IPS-20b (cell line): ENCODE measurements around the gene IFNL3.
"Not testable (repeated sequence)": the region's sequence is repeated elsewhere in the genome, so short reads cannot be mapped to it uniquely, and the experiment has no call there.

Source experiments
- H3K27ac ChIP-seq: one replicate; pipeline ENCODE4 v1.5.1; 2013; ENCODE audit warnings: low read length
- H3K27me3 ChIP-seq: 2 replicates; pipeline ENCODE4 v1.6.1; 2013; ENCODE audit warnings: mild to moderate bottlenecking, low read length, inconsistent platforms; ENCODE audit not compliant: insufficient read depth
- H3K36me3 ChIP-seq: 2 replicates; pipeline ENCODE4 v1.6.1; 2013; ENCODE audit warnings: low read depth, mild to moderate bottlenecking, inconsistent platforms, low read length, moderate library complexity; ENCODE audit not compliant: insufficient read depth
- H3K4me1 ChIP-seq: 2 replicates; pipeline ENCODE4 v1.6.1; 2013; ENCODE audit warnings: mild to moderate bottlenecking, control low read depth, inconsistent platforms, low read length, moderate library complexity; ENCODE audit not compliant: insufficient read depth
- H3K4me3 ChIP-seq: 2 replicates; pipeline ENCODE4 v1.5.1; 2013; ENCODE audit warnings: mild to moderate bottlenecking, low read length, inconsistent platforms
- H3K9ac ChIP-seq: 2 replicates; pipeline ENCODE4 v1.6.1; 2013; ENCODE audit warnings: low read depth, mild to moderate bottlenecking, inconsistent platforms, low read length, moderate library complexity
- H3K9me3 ChIP-seq: 2 replicates; pipeline ENCODE4 v1.6.1; 2013; ENCODE audit warnings: mild to moderate bottlenecking, low read depth, low read length, inconsistent platforms; ENCODE audit not compliant: insufficient read depth

IFNL3 gene

DNA sequence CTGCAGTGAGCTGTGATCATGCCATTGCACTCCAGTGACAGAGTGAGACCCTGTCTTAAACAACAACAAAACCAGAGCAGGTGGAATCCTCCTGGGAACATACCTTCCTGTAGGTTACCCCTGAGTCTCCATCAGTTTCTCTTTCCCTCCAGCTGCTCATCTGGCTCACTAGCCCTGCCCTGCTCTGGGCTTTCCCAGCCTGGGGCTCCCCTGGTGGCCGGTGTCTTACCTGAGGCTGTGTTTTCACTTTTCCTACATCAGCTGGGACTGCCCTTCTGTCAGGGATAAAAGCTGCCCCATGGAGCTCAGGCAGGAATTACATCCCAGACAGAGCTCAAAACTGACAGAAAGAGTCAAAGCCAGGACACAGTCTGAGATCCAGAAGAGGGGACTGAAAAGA is 23.3 kb upstream of the IFNL3 start, which contains the start of gene IFNL2:
IFNL2 (plus strand) TSS at position 312 of the 400 bp plus-strand sequence. CDS start 173 bp downstream, outside the sequence.
- not testable (repeated sequence) for H3K4me1 ChIP-seq, H3K9ac ChIP-seq, H3K36me3 ChIP-seq, H3K9me3 ChIP-seq, H3K4me3 ChIP-seq, H3K27ac ChIP-seq
- peaks cover 59% of the 10 kb centered on the region for H3K27me3 ChIP-seq

DNA sequence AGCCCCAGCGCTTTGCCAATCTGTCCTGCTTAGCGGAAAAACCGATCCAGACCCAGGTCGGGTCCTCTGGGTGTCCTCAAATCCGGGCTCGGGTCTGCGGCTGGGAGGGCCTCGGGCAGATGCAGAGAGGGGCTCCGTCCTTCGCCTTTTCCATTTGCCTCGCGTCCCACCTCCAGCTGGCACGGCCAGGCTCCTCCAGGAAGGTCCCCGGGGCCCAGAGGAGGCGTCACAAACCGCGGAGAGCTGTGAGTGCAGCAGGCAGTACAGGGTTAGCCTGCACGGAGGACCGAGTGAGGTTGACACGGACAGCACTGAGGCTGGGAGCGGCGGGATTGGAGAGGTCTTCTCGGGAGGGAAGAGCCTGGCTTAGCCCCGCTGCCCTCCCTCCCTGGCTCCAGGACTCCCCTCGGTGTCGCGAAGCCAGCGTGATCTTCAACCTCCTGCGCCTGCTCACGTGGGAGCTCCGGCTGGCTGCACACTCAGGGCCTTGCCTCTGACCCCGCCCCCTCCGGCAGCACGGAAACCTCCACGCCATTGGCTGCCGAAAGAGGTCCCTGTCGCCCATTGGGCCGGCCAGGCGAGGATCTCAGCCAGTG is 20.6 kb upstream of the IFNL3 start:
- H3K27ac ChIP-seq = no peak overlapping the region
- H3K4me3 ChIP-seq = peak overlapping the region; percentile 46; the same call in 1 of the 2 replicates
- H3K27me3 ChIP-seq = peaks cover 77% of the 10 kb centered on the region

DNA sequence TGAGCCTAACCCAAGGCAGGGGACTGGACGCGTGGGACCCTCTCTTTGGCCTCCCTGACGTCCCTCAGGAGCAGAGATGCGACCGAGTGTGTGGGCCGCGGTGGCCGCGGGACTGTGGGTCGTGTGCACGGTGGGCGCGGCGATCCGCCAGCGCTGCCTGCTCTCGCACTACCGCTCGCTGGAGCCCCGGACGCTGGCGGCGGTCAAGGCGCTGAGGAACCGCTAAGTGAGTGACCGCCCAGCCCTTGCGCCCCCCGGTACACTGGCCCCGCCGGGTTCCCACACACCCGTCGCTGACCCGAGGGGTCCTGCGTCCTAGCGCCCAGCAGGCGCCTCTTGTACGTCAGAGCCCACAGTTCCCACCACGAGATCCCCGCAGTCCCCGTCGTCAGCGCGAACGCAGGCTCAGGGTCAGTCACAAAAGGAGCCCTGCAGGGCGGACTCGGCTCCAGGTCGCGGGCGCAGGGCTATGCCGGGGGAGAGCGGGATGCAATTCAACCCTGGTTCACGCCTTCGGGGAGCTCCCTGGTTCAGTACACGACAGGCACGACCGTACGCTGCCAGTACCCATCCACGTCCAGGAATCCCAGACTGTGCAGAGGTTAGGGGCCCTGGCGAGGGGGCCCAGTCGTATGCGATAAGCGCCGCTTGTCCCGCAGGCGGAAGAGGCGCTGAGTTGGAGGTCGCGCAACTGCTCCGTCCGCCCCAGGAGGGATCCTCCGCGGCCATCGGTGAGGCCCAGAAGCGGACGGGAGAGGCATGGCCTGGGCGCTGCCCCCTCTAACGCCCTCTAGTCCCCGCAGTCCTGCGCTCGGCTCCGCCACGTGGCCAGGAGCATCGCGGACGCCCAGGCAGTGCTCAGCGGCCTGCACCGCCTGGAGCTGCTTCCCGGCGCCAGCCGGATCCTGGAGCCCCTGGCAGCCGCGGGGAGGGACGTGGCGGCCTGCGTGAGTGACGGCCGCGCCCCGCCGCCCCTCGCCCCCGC is 19.8 kb upstream of the IFNL3 start:
- Histone ChIP-seq H3K9ac (no peak overlapping the region), H3K27me3 (peaks cover 80% of the 10 kb centered on the region)

More for the DNA sequence above, 20.6 kb upstream of the IFNL3 start:
- Histone ChIP-seq H3K4me1 (no peaks in the 10 kb centered on the region), H3K36me3 (no peaks in the 10 kb centered on the region), H3K9ac (no peak overlapping the region), H3K9me3 (no peaks in the 10 kb centered on the region)

GRCh38 chr19:39263912-39264305 is 19.1 kb upstream of the IFNL3 start:
- Histone ChIP-seq H3K27ac (no peak overlapping the region), H3K36me3 (no peaks in the 10 kb centered on the region), H3K9me3 (no peaks in the 10 kb centered on the region), H3K9ac (no peak overlapping the region), H3K4me1 (no peaks in the 10 kb centered on the region), H3K27me3 (peaks cover 83% of the 10 kb centered on the region), H3K4me3 (peak overlapping the region; percentile 46; the same call in 1 of the 2 replicates)

More for the DNA sequence above, 19.8 kb upstream of the IFNL3 start:
- no peak overlapping the region for H3K27ac ChIP-seq
- H3K4me1 ChIP-seq = no peaks in the 10 kb centered on the region
- no peaks in the 10 kb centered on the region for H3K9me3 ChIP-seq
- H3K36me3 ChIP-seq = no peaks in the 10 kb centered on the region
- H3K4me3 ChIP-seq = peak overlapping the region; percentile 46; the same call in 1 of the 2 replicates

- Histone ChIP-seq H3K27me3 (peaks cover 80% of the 10 kb centered on the region), H3K4me3 (no peak overlapping the region), H3K27ac (no peak overlapping the region), H3K4me1 (no peaks in the 10 kb centered on the region), H3K36me3 (no peaks in the 10 kb centered on the region), H3K9me3 (no peaks in the 10 kb centered on the region), H3K9ac (no peak overlapping the region)
Observed at GRCh38 chr19:39262496-39262895, 17.7 kb upstream of the IFNL3 start.

GRCh38 chr19:39261704-39262103 is 16.9 kb upstream of the IFNL3 start:
- H3K9me3 ChIP-seq = no peaks in the 10 kb centered on the region
- H3K4me3 ChIP-seq = no peak overlapping the region
- no peaks in the 10 kb centered on the region for H3K4me1 ChIP-seq
- H3K36me3 ChIP-seq = no peaks in the 10 kb centered on the region
- H3K27ac ChIP-seq = no peak overlapping the region
- peaks cover 74% of the 10 kb centered on the region for H3K27me3 ChIP-seq
- H3K9ac ChIP-seq = no peak overlapping the region

- Histone ChIP-seq H3K27ac (no peak overlapping the region), H3K4me3 (no peak overlapping the region), H3K4me1 (no peaks in the 10 kb centered on the region), H3K9me3 (no peaks in the 10 kb centered on the region), H3K9ac (no peak overlapping the region), H3K36me3 (no peaks in the 10 kb centered on the region), H3K27me3 (peaks cover 54% of the 10 kb centered on the region)
Observed at GRCh38 chr19:39257227-39257626, 12.4 kb upstream of the IFNL3 start.

DNA sequence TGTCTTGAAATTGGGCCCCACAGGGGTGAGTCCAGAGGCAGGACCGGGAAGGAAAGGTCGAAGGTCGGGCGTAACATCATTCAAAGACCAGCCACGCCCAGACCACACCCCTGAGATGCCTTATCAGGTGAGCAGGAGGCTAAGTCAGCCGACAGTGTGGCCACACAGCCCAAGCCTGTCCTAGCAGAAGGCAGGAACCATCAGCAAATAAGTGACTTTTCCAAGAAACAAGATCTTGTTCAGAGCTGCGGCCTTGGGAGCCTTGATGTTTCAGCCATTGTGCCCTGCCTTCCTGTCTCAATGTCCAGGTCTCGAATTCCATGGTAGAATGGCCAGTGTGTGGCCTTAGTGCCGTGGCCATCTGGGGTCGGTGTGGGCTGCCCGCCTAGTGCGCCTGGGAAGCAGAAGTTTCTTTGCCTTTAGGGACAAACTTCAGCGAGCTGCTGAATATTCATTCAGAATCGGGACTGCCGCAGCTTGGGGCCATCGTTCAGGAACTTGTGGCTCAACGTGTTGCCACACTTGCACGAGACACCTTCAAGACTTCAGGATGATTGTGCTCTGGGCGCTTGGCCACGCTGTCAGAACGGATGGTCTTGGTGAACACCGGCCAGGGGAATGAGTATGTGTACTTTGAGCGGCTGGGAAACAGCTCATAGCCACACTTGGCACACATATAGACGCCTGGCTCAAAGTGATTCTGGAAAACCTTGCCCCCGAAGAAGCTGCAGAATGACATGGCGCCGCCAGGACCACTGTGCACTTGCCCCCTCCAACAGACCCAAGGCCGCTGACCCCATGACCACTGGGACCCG is 9.9 kb upstream of the IFNL3 start:
- Histone ChIP-seq H3K9ac (no peak overlapping the region), H3K27me3 (peaks cover 53% of the 10 kb centered on the region), H3K36me3 (no peaks in the 10 kb centered on the region), H3K4me1 (no peaks in the 10 kb centered on the region), H3K4me3 (no peak overlapping the region), H3K27ac (no peak overlapping the region), H3K9me3 (no peaks in the 10 kb centered on the region)

GRCh38 chr19:39253374-39254149 is 8.8 kb upstream of the IFNL3 start:
- H3K9ac ChIP-seq = no peak overlapping the region

GRCh38 chr19:39252458-39252857 is 7.7 kb upstream of the IFNL3 start:
- no peak overlapping the region for H3K9ac ChIP-seq

More at GRCh38 chr19:39253374-39254149, 8.8 kb upstream of the IFNL3 start:
- H3K4me1 ChIP-seq = no peaks in the 10 kb centered on the region
- H3K36me3 ChIP-seq = no peaks in the 10 kb centered on the region
- H3K4me3 ChIP-seq = no peak overlapping the region
- no peaks in the 10 kb centered on the region for H3K9me3 ChIP-seq
- peaks cover 60% of the 10 kb centered on the region for H3K27me3 ChIP-seq
- no peak overlapping the region for H3K27ac ChIP-seq

GRCh38 chr19:39251846-39252245 is 7.0 kb upstream of the IFNL3 start:
- Histone ChIP-seq H3K9ac (no peak overlapping the region), H3K4me1 (no peaks in the 10 kb centered on the region), H3K9me3 (no peaks in the 10 kb centered on the region), H3K27ac (no peak overlapping the region), H3K36me3 (no peaks in the 10 kb centered on the region), H3K4me3 (no peak overlapping the region), H3K27me3 (peaks cover 78% of the 10 kb centered on the region)

More at GRCh38 chr19:39252458-39252857, 7.7 kb upstream of the IFNL3 start:
- H3K4me1 ChIP-seq = no peaks in the 10 kb centered on the region
- H3K4me3 ChIP-seq = no peak overlapping the region
- no peaks in the 10 kb centered on the region for H3K36me3 ChIP-seq
- no peaks in the 10 kb centered on the region for H3K9me3 ChIP-seq
- no peak overlapping the region for H3K27ac ChIP-seq
- peaks cover 71% of the 10 kb centered on the region for H3K27me3 ChIP-seq
